SK-N-SH treated with all-trans-retinoic acid at 6 μM for 48 hours (cell line): ENCODE data around the gene OR6P1.

Experiments used
- ATAC-seq: fragments of 200-7000 bp; cut with Tn5 transposase; 3 replicates; pipeline ENCODE4 v1.9.1; 2020; ENCODE audit warnings: mild to moderate bottlenecking, moderate library complexity
- ARNTL ChIP-seq: fragments of 450-650 bp; formaldehyde crosslinking; IDR thresholded peaks from 2 replicates; pipeline ENCODE4 v1.5.0; 2020; ENCODE audit warnings: low read depth, mild to moderate bottlenecking, moderate library complexity, borderline replicate concordance
- BACH2 ChIP-seq: fragments of 250-450 bp; sonication (Bioruptor Pico); IDR thresholded peaks from 2 replicates; pipeline ENCODE4 v1.9.0; 2021; ENCODE audit warnings: mild to moderate bottlenecking, borderline replicate concordance
- CREB5 ChIP-seq: fragments of 250-450 bp; sonication (Bioruptor Pico); IDR thresholded peaks from 2 replicates; pipeline ENCODE4 v1.5.1; 2020; ENCODE audit warnings: low read depth, mild to moderate bottlenecking, moderate library complexity
- CSDC2 ChIP-seq: fragments of 250-450 bp; sonication (Bioruptor Pico); IDR thresholded peaks from 2 replicates; pipeline ENCODE4 v1.5.0; 2020; ENCODE audit warnings: mild to moderate bottlenecking, moderate library complexity
- ESRRG ChIP-seq: fragments of 250-450 bp; sonication (Bioruptor Pico); IDR thresholded peaks from 2 replicates; pipeline ENCODE4 v1.6.1; 2021; ENCODE audit warnings: mild to moderate bottlenecking
- GLIS3 ChIP-seq: fragments of 250-450 bp; sonication (Bioruptor Pico); IDR thresholded peaks from 2 replicates; pipeline ENCODE4 v1.5.0; 2020; ENCODE audit warnings: mild to moderate bottlenecking, moderate library complexity
- ISL1 ChIP-seq: fragments of 250-450 bp; sonication (Bioruptor Pico); IDR thresholded peaks from 2 replicates; pipeline ENCODE4 v2.1.2; 2022; ENCODE audit warnings: mild to moderate bottlenecking, moderate library complexity
- OSR1 ChIP-seq: fragments of 250-450 bp; sonication (Bioruptor Pico); IDR thresholded peaks from 2 replicates; pipeline ENCODE4 v1.8.0; 2022; ENCODE audit warnings: moderate library complexity, mild to moderate bottlenecking, inconsistent platforms
- PATZ1 ChIP-seq: fragments of 250-450 bp; sonication (Bioruptor Pico); IDR thresholded peaks from 2 replicates; pipeline ENCODE4 v1.8.0; 2020; ENCODE audit warnings: mild to moderate bottlenecking, moderate library complexity, borderline replicate concordance
- POU6F1 ChIP-seq: fragments of 250-450 bp; sonication (Bioruptor Pico); IDR thresholded peaks from 2 replicates; pipeline ENCODE4 v1.8.0; 2021; ENCODE audit warnings: low read depth, mild to moderate bottlenecking, moderate library complexity, borderline replicate concordance
- PPARA ChIP-seq: fragments of 250-450 bp; sonication (Bioruptor Pico); IDR thresholded peaks from 2 replicates; pipeline ENCODE4 v1.5.0; 2020; ENCODE audit warnings: mild to moderate bottlenecking, borderline replicate concordance
- RARB ChIP-seq: fragments of 250-450 bp; sonication (Bioruptor Pico); IDR thresholded peaks from 2 replicates; pipeline ENCODE4 v1.8.0; 2021; ENCODE audit warnings: mild to moderate bottlenecking, moderate library complexity
- SNAI2 ChIP-seq: fragments of 250-450 bp; sonication (Bioruptor Pico); IDR thresholded peaks from 2 replicates; pipeline ENCODE4 v1.5.0; 2020; ENCODE audit warnings: mild to moderate bottlenecking, moderate library complexity
- TCF4 ChIP-seq: fragments of 250-450 bp; sonication (Bioruptor Pico); IDR thresholded peaks from 2 replicates; pipeline ENCODE4 v1.8.0; 2021; ENCODE audit warnings: mild to moderate bottlenecking, moderate library complexity, borderline replicate concordance
- TOX ChIP-seq: fragments of 250-450 bp; sonication (Bioruptor Pico); IDR thresholded peaks from 2 replicates; pipeline ENCODE4 v1.8.0; 2021; ENCODE audit warnings: mild to moderate bottlenecking, moderate library complexity, borderline replicate concordance
- TSHZ2 ChIP-seq: fragments of 250-450 bp; sonication (Bioruptor Pico); IDR thresholded peaks from 2 replicates; pipeline ENCODE4 v1.5.0; 2020; ENCODE audit warnings: mild to moderate bottlenecking, moderate library complexity
- ZC3H10 ChIP-seq: fragments of 250-450 bp; sonication (Bioruptor Pico); IDR thresholded peaks from 2 replicates; pipeline ENCODE4 v1.5.1; 2021; ENCODE audit warnings: mild to moderate bottlenecking, moderate library complexity
- ZFP3 ChIP-seq: fragments of 250-450 bp; sonication (Bioruptor Pico); IDR thresholded peaks from 2 replicates; pipeline ENCODE4 v1.5.0; 2020; ENCODE audit warnings: mild to moderate bottlenecking, moderate library complexity
- ZFP30 ChIP-seq: fragments of 450-650 bp; formaldehyde crosslinking; IDR thresholded peaks from 2 replicates; pipeline ENCODE4 v1.5.0; 2022; ENCODE audit warnings: mild to moderate bottlenecking, moderate library complexity
- ZNF565 ChIP-seq: fragments of 450-650 bp; formaldehyde crosslinking; conservative IDR thresholded peaks from 2 replicates; pipeline ENCODE4 v1.5.0; 2020; ENCODE audit warnings: low read depth, mild to moderate bottlenecking, moderate library complexity
- ZNF70 ChIP-seq: fragments of 450-650 bp; formaldehyde crosslinking; IDR thresholded peaks from 2 replicates; pipeline ENCODE4 v1.5.0; 2020; ENCODE audit warnings: mild to moderate bottlenecking, moderate library complexity
- ZNF8 ChIP-seq: fragments of 450-650 bp; formaldehyde crosslinking; IDR thresholded peaks from 2 replicates; pipeline ENCODE4 v1.5.0; 2020; ENCODE audit warnings: mild to moderate bottlenecking, moderate library complexity

OR6P1 gene

GRCh38 chr1:158611916-158612315 is 41.5 kb upstream of the OR6P1 start (continued):
- no peak for TF ChIP-seq ZNF70 (CRISPR knock-in tag)

GRCh38 chr1:158607296-158607695 is 36.9 kb upstream of the OR6P1 start:
- no peak for ATAC-seq
- TF ChIP-seq ISL1 (CRISPR knock-in tag), result no peak
- no peak for TF ChIP-seq POU6F1 (CRISPR knock-in tag)
- TF ChIP-seq SNAI2 (CRISPR knock-in tag), result no peak
- TF ChIP-seq ZFP3 (CRISPR knock-in tag), result no peak
- TF ChIP-seq TOX (CRISPR knock-in tag), result no peak
- TF ChIP-seq ARNTL (CRISPR knock-in tag), result no peak
- TF ChIP-seq TSHZ2 (CRISPR knock-in tag), result no peak
- no peak for TF ChIP-seq ZNF565
- TF ChIP-seq ZNF70 (CRISPR knock-in tag), result no peak
- TF ChIP-seq RARB (CRISPR knock-in tag), result no peak
- no peak for TF ChIP-seq PATZ1 (CRISPR knock-in tag)
- TF ChIP-seq ZFP30 (CRISPR knock-in tag), result no peak

- TF ChIP-seq ESRRG (CRISPR knock-in tag), result no peak
- no peak for ATAC-seq
Measured at GRCh38 chr1:158604968-158605367, 34.6 kb upstream of the OR6P1 start, which contains the start of gene OR10Z1. Gene OR10Z1, plus strand, starts transcription at chr1:158605268. Its CDS starts 1,171 bp downstream, at chr1:158606439.

- ATAC-seq, result no peak
- TF ChIP-seq ZNF565 (no peak), POU6F1 (CRISPR knock-in tag) (no peak), CREB5 (CRISPR knock-in tag) (no peak), BACH2 (CRISPR knock-in tag) (no peak), RARB (CRISPR knock-in tag) (no peak), ZNF8 (CRISPR knock-in tag) (no peak), PATZ1 (CRISPR knock-in tag) (no peak), ESRRG (CRISPR knock-in tag) (no peak), TCF4 (CRISPR knock-in tag) (no peak), ZNF70 (CRISPR knock-in tag) (no peak), CSDC2 (CRISPR knock-in tag) (no peak), ARNTL (CRISPR knock-in tag) (no peak), ZFP30 (CRISPR knock-in tag) (no peak), TSHZ2 (CRISPR knock-in tag) (no peak), SNAI2 (CRISPR knock-in tag) (no peak), PPARA (no peak), GLIS3 (CRISPR knock-in tag) (no peak), OSR1 (no peak), ZC3H10 (CRISPR knock-in tag) (no peak)
Measured at GRCh38 chr1:158600735-158601134, 30.4 kb upstream of the OR6P1 start.
